Measurements from ENCODE around the gene RILPL1.
"Not testable (repeated sequence)": the region's sequence is repeated elsewhere in the genome, so short reads cannot be mapped to it uniquely, and the experiment has no call there.

RILPL1 gene

DNA sequence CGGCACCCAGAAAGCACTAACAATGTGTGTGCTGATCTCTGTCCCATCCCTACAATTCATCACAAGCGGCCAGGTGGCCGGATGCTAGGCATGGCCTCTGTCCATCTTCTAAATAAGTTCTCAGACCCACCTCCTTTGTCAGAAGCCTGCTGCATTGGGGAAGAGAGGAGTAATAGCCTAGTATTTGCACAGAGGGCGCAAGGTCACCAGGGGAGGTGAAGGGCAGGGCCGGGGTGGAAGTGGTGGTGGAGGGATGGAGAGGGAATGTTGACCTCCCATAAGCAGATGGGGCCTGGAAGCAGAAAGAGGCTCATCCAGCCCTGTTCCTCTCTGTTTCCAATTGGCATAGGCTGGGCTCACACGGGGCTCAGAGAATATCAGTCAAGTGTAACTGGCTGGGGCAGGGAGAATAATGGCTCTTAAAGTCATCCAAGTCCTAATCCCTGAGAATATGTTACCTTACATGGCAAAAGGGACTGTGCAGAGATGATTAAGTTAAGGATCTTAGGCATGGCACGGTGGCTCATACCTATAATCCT lies 6.9 kb downstream of the RILPL1 start:
- no peaks in the 10 kb centered on the region for H3K27me3 ChIP-seq (ENCODE audit: control insufficient read depth, insufficient read depth, low read length)
- no peak overlapping the region for H3K4me3 ChIP-seq (ENCODE audit: low read depth, low read length)
- peaks cover 15% of the 10 kb centered on the region for H3K36me3 ChIP-seq (ENCODE audit: control insufficient read depth, insufficient read depth, low read length)
- H3K9me3 ChIP-seq (ENCODE audit: control insufficient read depth, insufficient read depth, low read length): no peaks in the 10 kb centered on the region
- H3K9ac ChIP-seq (ENCODE audit: low read depth, low read length): no peak overlapping the region
- no peaks in the 10 kb centered on the region for H3K4me1 ChIP-seq (ENCODE audit: control insufficient read depth, insufficient read depth, low read length)

DNA sequence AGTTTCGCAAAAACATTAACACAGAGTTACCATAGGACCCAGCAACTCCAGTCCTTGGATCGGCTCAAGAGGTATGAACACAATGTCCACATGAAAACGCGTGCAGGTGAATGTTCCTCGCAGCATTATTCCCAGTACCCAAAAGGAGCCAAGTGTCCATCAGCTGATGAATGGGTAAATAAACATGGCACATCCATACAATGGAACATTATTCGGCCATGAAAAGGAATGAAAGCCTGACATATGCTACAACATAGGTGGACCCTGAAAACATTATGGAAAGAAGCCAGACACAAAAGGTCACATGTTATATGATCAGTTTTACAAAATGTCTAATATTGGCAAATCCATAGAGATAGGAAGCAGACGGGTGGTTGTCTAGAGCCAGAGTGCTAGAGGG lies 9.1 kb downstream of the RILPL1 start:
- H3K9ac ChIP-seq (ENCODE audit: low read depth, low read length): no peak overlapping the region
- H3K36me3 ChIP-seq (ENCODE audit: control insufficient read depth, insufficient read depth, low read length): peaks cover 26% of the 10 kb centered on the region
- no peak overlapping the region for H3K4me3 ChIP-seq (ENCODE audit: low read depth, low read length)
- no peaks in the 10 kb centered on the region for H3K4me1 ChIP-seq (ENCODE audit: control insufficient read depth, insufficient read depth, low read length)
- H3K27me3 ChIP-seq (ENCODE audit: control insufficient read depth, insufficient read depth, low read length): no peaks in the 10 kb centered on the region
- H3K9me3 ChIP-seq (ENCODE audit: control insufficient read depth, insufficient read depth, low read length): no peaks in the 10 kb centered on the region

DNA sequence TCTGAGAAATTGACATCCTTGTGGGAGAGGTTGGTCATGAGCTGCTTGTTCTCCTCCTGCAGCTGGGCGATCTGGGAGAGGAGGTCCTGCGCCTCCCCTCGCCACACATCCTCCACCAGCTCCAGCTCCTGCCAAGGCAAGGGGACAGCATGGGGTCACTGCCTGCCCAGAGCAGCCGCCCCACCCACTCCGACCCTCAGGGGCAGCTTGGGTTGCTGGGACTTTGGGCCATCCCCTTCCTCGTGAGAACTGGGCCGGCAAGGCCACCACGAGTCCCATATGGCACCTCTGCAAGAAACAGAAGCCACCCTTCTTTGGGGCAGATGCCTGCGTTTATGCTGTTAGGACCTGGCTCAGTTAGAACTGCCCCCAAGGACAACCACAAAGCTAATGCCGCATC lies 10.0 kb downstream of the RILPL1 start:
- Histone ChIP-seq H3K4me3 (ENCODE audit: low read depth, low read length) (no peak overlapping the region), H3K27me3 (ENCODE audit: control insufficient read depth, insufficient read depth, low read length) (no peaks in the 10 kb centered on the region), H3K36me3 (ENCODE audit: control insufficient read depth, insufficient read depth, low read length) (peaks cover 26% of the 10 kb centered on the region), H3K9ac (ENCODE audit: low read depth, low read length) (no peak overlapping the region), H3K4me1 (ENCODE audit: control insufficient read depth, insufficient read depth, low read length) (no peaks in the 10 kb centered on the region), H3K9me3 (ENCODE audit: control insufficient read depth, insufficient read depth, low read length) (no peaks in the 10 kb centered on the region)

DNA sequence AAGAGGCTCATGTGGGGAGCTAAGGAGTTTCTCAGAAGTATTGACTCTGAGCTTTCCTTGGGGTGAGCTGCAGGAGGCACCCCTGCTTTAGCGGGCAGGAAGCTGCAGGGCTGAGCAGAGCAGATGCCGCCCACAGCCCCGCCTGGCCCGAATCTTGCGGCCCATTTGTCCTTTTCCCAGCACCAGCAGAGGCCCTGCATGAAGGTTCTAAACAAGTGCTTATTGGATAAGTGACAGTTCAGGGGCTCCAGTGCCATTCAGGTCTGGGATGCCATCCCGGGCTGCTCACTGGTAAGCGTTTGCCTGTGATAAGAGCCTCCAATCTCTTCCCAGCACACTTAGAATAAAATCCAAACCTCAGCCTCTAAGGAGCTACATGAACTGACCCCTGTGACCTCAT lies 11.4 kb downstream of the RILPL1 start:
- Histone ChIP-seq H3K4me1 (ENCODE audit: control insufficient read depth, insufficient read depth, low read length) (no peaks in the 10 kb centered on the region), H3K9ac (ENCODE audit: low read depth, low read length) (no peak overlapping the region), H3K27me3 (ENCODE audit: control insufficient read depth, insufficient read depth, low read length) (no peaks in the 10 kb centered on the region), H3K9me3 (ENCODE audit: control insufficient read depth, insufficient read depth, low read length) (no peaks in the 10 kb centered on the region), H3K36me3 (ENCODE audit: control insufficient read depth, insufficient read depth, low read length) (peaks cover 28% of the 10 kb centered on the region), H3K4me3 (ENCODE audit: low read depth, low read length) (no peak overlapping the region)

DNA sequence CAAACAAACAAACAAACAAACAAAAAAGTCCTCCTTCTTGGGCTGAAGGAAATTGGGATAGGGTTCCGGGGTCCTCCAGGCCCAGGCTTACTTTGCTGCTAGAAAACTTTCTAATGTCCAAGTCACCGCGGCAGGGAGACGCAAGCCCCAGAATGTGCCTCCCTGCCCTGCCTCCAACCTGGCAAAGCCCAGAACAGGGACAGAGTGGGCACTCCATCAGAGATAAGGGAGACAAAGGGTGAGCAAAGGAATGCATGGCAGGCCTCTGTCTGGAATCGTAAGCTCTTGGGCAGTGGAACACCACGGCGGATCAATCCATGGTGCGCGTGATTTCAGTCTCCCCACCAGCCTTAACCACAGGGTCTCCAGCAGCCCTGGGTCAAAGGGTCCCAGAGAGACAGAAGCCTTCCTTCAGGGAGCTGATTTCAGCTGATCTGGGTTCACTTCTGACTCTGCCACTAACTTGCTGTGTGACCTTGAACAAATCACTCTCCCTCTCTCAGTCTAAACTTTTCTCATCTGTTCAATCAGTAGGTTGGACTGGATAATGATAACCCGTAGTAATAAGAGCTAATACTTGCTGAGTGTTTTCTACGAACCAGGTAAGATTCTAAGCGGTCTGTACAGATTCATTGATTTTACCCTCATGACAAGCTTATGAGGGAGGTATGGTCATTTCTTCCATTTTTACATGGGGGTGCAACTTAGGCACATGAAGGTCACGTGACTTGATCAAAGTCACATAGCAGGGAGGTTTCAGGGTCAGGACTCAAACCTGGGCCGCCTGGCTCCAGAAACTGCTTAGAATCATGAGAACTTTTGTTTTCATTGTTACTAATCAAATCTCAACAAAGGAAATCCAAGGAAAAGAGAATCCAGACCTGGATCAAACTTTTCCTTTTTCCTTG lies 12.7 kb downstream of the RILPL1 start:
- peaks cover 2% of the 10 kb centered on the region for H3K4me1 ChIP-seq (ENCODE audit: control insufficient read depth, insufficient read depth, low read length)
- no peaks in the 10 kb centered on the region for H3K27me3 ChIP-seq (ENCODE audit: control insufficient read depth, insufficient read depth, low read length)
- no peak overlapping the region for H3K4me3 ChIP-seq (ENCODE audit: low read depth, low read length)
- no peaks in the 10 kb centered on the region for H3K9me3 ChIP-seq (ENCODE audit: control insufficient read depth, insufficient read depth, low read length)
- H3K36me3 ChIP-seq (ENCODE audit: control insufficient read depth, insufficient read depth, low read length): peaks cover 31% of the 10 kb centered on the region
- H3K9ac ChIP-seq (ENCODE audit: low read depth, low read length): no peak overlapping the region

DNA sequence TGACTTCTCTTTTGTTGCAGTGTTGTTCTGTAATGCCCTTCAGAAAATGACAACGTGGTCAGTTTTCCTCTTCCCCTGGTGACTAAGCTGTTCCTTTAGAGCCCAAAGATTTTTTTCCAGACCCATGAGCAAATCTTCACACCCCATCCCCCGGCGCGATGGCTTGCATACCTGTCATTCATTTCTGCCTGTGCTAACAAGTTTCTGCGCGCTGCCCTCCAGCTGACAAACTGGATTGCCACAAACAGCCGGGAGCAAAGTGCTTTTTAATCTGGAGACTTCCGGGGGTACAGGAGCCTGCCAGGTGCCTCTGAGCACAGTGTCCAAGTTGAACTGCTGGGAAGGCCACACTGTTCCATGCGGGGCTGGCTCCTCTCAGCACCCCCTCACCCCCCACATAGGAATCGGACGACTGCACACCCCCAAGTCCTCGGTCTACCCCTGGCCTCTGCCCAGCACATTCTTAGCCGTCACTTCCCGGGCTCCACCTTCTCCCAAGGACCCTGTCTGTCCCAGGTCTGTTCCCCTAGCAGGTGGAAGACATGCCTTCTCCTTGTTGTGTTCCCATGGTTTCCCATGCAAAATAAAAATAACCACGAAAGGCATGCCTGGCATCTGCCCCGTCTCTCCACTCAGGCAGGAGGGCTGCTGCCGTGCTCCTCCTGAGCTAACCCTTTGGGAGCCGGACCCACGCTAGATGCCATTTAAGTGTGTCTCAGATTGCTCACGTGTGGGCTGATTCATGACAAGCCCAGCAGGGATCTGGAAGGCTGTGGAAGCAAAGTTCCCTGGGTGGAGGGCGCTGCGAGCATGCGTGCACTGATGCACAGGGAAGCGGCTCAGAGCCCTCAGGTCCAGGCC lies 14.1 kb downstream of the RILPL1 start:
- Histone ChIP-seq H3K4me1 (ENCODE audit: control insufficient read depth, insufficient read depth, low read length) (peaks cover 2% of the 10 kb centered on the region), H3K27me3 (ENCODE audit: control insufficient read depth, insufficient read depth, low read length) (no peaks in the 10 kb centered on the region), H3K9me3 (ENCODE audit: control insufficient read depth, insufficient read depth, low read length) (no peaks in the 10 kb centered on the region), H3K36me3 (ENCODE audit: control insufficient read depth, insufficient read depth, low read length) (peaks cover 31% of the 10 kb centered on the region), H3K9ac (ENCODE audit: low read depth, low read length) (no peak overlapping the region), H3K4me3 (ENCODE audit: low read depth, low read length) (no peak overlapping the region)

DNA sequence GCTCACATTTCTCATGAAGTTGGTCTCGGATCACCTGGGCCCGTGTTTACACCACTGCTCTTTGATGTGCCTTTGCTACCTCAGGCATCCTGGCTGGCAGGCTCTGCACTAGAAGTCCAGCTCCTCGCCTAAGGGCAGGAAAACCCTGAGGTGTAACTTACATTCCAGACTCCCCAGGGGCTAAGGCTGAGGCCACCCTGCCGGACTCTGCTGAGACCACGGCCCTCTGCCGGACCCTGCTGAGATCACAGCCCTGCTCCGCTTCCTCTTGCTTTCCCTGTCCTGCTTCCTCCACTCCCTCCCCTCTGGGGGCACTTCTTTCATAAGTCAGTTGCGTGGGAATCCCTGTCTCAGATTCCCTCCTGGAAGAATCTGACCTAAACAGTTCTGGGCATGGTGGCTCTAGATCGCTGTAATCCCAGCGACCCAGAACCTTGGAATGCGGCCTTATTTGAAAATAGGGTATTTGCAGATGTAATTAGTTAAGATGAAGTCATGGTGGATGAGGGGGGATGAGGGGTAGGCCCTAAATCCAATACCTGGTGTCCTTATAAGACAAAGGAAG lies 17.2 kb downstream of the RILPL1 start:
- Histone ChIP-seq H3K4me3 (ENCODE audit: low read depth, low read length) (no peak overlapping the region), H3K9me3 (ENCODE audit: control insufficient read depth, insufficient read depth, low read length) (no peaks in the 10 kb centered on the region), H3K4me1 (ENCODE audit: control insufficient read depth, insufficient read depth, low read length) (peaks cover 2% of the 10 kb centered on the region), H3K36me3 (ENCODE audit: control insufficient read depth, insufficient read depth, low read length) (peaks cover 38% of the 10 kb centered on the region), H3K9ac (ENCODE audit: low read depth, low read length) (no peak overlapping the region), H3K27me3 (ENCODE audit: control insufficient read depth, insufficient read depth, low read length) (no peaks in the 10 kb centered on the region)

DNA sequence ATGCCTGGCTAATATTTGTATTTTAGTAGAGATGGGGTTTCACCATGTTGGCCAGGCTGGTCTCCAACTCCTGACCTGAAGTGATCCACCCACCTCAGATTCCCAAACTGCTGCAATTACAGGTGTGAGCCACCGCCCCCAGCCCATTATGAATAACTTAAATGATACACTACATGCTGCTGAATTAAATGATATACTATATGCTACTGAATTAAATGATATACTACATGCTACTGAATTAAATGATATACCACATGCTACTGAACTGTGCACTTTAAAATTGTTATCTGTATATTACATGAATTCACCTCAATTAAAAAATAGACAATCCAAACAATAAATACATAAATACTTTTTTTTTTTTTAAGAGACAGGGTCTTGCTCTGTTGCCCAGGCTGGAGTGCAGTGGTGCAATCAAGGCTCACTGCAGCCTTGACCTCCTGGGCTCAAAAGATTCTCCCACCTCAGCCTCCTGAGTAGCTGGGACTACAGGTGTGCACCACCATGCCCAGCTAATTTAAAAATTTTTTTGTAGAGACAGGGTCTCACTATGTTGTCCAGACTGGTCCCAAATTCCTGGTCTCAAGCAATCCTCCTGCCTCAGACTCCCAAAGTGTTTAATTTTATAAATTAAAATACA lies 18.8 kb downstream of the RILPL1 start:
- H3K36me3 ChIP-seq (ENCODE audit: control insufficient read depth, insufficient read depth, low read length): peaks cover 35% of the 10 kb centered on the region
- not testable (repeated sequence) for H3K4me1 ChIP-seq (ENCODE audit: control insufficient read depth, insufficient read depth, low read length); H3K4me3 ChIP-seq (ENCODE audit: low read depth, low read length); H3K9ac ChIP-seq (ENCODE audit: low read depth, low read length); H3K9me3 ChIP-seq (ENCODE audit: control insufficient read depth, insufficient read depth, low read length); H3K27me3 ChIP-seq (ENCODE audit: control insufficient read depth, insufficient read depth, low read length)

DNA sequence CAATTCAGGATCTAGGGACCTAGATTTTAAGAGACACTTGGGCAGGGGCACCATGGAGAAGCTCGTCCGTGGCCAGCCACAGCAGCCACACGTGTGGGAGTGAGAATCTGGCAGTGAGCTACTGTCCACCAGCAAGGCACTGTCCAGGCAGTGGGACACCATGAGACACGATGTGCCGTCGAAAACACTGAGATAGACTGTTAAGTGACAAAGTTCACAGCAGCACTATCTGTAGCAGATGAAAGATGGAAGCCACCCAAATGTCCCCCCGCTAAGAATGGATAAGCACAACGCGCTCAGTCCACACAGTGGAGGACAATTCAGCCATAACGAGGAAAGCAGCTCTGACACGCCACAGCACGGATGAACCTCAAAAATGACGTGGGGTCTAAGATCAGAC lies 19.7 kb downstream of the RILPL1 start:
- Histone ChIP-seq H3K27me3 (ENCODE audit: control insufficient read depth, insufficient read depth, low read length) (no peaks in the 10 kb centered on the region), H3K4me3 (ENCODE audit: low read depth, low read length) (no peak overlapping the region), H3K9ac (ENCODE audit: low read depth, low read length) (no peak overlapping the region), H3K9me3 (ENCODE audit: control insufficient read depth, insufficient read depth, low read length) (no peaks in the 10 kb centered on the region), H3K4me1 (ENCODE audit: control insufficient read depth, insufficient read depth, low read length) (peaks cover 2% of the 10 kb centered on the region), H3K36me3 (ENCODE audit: control insufficient read depth, insufficient read depth, low read length) (peaks cover 35% of the 10 kb centered on the region)

DNA sequence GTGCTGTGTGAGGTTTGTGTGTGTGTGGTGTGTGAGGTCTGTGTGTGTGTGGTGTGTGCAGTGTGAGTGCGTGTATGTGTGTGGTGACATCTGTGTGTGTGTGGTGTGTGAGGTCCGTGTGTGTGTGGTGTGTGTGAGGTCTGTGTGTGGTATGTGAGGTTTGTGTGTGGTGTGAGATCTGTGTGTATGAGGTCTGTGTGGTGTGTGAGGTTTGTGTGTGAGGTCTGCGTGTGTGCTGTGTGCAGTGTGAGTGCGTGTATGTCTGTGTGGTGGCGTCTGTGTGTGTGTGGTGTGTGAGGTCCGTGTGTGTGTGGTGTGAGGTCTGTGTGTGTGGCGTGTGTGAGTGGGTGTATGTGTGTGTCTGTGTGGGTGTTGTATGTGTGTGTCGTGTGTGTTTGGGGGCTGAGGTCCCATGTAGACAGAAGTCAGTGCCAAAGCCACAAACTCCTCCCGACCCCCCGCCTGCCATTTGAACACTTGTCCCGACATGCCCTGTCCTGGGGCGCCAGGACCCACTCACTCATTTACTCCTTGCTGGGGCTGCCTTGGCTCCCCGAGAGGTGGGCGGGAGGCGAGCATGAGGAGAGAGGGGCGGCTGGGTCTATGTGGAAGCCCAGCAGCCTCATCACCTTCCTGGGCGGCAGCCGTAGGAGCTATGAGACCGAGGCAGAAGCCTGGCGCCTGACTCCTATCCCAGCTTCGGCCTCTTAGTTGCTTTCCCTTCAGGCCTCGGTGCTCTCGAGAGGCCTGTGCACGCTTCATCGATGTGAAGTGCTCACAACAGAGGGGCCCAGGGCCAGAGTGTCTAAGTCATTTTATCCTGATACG lies 20.5 kb downstream of the RILPL1 start:
- Histone ChIP-seq H3K9ac (ENCODE audit: low read depth, low read length) (no peak overlapping the region), H3K9me3 (ENCODE audit: control insufficient read depth, insufficient read depth, low read length) (no peaks in the 10 kb centered on the region), H3K4me3 (ENCODE audit: low read depth, low read length) (no peak overlapping the region), H3K27me3 (ENCODE audit: control insufficient read depth, insufficient read depth, low read length) (no peaks in the 10 kb centered on the region), H3K36me3 (ENCODE audit: control insufficient read depth, insufficient read depth, low read length) (peaks cover 33% of the 10 kb centered on the region), H3K4me1 (ENCODE audit: control insufficient read depth, insufficient read depth, low read length) (peaks cover 2% of the 10 kb centered on the region)
